ENCODE results near the gene TM7SF2. TPM values are rescaled to one million over a fixed set of nuclear protein-coding genes. Genes with fewer than 3 reads are reported as not detected.
"Not testable (repeated sequence)": the region's sequence is repeated elsewhere in the genome, so short reads cannot be mapped to it uniquely, and the experiment has no call there.

Gene TM7SF2
- total RNA-seq, 1 donor from 2014 or later = 56.7 TPM

DNA sequence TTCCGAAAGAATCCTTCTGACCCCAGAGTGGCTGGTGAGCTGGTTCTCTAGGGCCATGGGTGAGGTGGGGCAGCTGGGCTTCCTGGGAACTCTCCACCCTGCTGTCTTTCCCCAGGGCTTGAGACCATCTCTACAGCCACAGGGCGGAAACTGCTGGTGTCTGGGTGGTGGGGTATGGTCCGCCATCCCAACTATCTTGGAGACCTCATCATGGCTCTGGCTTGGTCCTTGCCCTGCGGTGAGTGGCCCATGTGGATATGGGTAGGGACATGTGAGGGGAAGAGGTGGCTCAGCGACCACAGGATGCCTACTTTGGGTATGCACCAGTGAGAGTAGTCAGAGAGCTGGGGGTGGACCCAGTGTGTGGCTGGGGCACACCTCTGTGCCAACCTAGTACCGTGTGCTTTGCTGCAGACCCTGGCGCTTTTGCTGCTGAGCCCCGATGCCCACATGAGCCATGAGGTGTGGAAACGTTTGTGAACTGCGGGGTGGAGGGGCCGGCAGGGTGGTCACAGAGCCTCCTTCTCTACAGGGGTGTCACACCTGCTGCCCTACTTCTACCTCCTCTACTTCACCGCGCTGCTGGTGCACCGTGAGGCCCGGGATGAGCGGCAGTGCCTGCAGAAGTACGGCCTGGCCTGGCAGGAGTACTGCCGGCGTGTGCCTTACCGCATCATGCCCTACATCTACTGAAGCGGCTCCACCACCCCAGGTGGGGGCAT lies 3.9 kb downstream of the TM7SF2 start:
- TF ChIP-seq, protein P1, sequence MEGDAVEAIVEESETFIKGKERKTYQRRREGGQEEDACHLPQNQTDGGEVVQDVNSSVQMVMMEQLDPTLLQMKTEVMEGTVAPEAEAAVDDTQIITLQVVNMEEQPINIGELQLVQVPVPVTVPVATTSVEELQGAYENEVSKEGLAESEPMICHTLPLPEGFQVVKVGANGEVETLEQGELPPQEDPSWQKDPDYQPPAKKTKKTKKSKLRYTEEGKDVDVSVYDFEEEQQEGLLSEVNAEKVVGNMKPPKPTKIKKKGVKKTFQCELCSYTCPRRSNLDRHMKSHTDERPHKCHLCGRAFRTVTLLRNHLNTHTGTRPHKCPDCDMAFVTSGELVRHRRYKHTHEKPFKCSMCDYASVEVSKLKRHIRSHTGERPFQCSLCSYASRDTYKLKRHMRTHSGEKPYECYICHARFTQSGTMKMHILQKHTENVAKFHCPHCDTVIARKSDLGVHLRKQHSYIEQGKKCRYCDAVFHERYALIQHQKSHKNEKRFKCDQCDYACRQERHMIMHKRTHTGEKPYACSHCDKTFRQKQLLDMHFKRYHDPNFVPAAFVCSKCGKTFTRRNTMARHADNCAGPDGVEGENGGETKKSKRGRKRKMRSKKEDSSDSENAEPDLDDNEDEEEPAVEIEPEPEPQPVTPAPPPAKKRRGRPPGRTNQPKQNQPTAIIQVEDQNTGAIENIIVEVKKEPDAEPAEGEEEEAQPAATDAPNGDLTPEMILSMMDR (IDR thresholded peaks at IDR 0.05; ENCODE audit: borderline replicate concordance) = no peak
- H3K4me3 ChIP-seq = peak overlapping the region; percentile 96
- H3K27ac ChIP-seq (replicated peaks) = no peak overlapping the region
- DNase-seq = no peak
- no peaks in the 10 kb centered on the region for H3K9me3 ChIP-seq (replicated peaks)
- peaks cover 40% of the 10 kb centered on the region for H3K36me3 ChIP-seq
- H3K4me1 ChIP-seq = peaks cover 79% of the 10 kb centered on the region
- intact Hi-C loops (cut with micrococcal nuclease) = no loop called here
- no peaks in the 10 kb centered on the region for H3K27me3 ChIP-seq (ENCODE audit: low read depth)

DNA sequence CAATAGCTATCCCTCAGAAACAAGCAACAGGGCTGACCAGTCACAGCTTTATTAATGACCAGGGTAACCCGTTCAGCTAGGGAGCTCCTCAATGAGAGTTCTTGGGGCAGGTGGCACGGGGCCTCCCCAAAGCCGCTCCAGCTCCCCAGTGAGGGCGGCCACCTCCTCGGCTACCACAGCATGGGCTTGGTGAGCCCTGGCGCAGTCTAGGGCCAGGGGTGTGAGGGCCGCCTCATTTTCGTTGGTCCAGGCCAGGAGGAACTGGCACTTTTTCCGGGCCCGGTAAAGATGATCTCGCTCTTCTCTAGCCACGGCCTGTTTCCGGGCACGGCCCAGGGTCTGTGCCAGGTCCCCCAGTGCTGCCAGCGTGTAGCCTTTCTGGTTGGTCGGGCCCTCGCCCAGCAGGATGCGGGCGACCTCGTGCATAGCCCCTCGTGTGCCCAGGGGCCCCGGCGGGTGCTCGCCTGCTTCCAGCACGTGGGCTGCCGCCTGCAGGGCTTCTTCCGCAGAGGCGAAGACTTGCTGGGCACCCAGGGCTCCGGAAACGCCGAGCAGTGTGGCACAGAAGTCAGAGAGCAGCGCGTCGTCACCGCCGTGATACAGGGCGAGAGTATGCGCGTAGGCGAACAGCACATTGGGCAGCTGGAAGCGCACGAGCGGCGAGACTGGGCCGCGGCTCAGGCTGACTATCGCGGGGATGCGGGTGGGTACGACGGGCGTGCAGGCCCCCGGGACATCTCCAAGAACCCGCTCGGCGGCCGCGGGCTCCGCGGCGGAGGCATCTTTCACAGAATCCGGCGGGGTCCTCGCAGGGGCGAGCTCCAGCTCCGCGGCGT lies 4.9 kb downstream of the TM7SF2 start:
- TF ChIP-seq, protein P1 (IDR thresholded peaks at IDR 0.05; ENCODE audit: borderline replicate concordance) = no peak

DNA sequence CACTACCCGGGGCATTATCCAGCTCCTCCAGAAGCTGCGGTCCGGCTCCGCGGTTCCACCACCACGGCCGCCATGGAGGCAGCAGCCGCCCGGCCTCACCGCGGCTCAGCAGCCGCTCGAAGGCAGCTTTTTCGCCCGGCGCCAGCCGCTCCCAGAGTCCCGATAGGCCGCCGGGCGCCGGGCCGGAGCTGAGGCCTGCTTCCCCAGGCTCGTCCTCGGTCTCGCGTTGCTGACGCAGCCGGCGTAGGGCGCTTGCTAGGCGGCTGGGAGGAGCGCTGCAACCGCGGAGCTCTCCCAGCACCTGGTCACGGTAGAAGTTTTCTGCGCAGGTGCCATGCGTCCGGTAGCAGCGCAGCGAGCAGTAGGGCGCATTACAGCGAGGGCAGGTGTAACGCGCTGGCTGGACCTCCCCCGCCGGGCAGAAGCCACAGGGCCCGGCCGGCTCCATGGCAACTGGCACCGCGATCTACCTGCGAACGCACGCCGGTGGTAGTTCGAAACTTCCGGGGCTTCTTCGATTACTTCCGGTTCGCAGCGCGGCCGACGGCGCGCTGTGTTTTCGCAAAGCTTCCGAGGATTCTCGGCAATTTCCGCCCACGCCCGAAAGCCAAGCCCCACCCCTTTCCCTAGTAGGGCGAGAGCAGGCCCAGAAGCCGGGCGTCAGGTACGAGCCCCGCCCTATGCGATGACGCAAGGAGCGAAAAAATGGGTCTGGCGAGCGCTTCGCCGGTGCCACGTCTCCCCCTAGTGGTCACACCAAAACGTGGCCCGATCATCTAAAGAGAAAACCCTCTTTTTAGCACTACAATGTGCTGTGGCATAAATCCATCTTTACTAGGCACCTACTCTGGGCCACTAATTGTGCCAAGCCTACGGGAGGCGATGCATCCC lies 5.8 kb downstream of the TM7SF2 start, which contains the start of gene ZNHIT2:
TSS of gene ZNHIT2 (minus strand) at position 496 of the 891 bp plus-strand sequence. CDS start at position 448, 48 bp downstream.
- H3K36me3 ChIP-seq = peaks cover 47% of the 10 kb centered on the region
- H3K27ac ChIP-seq (replicated peaks) = peak within 1 kb of the TSS; percentile 89
- peak within 1 kb of the TSS; percentile 96 for H3K4me3 ChIP-seq
- no peaks in the 10 kb centered on the region for H3K27me3 ChIP-seq (ENCODE audit: low read depth)
- peak; percentile 100 for DNase-seq
- intact Hi-C loops (cut with micrococcal nuclease) = no loop called here
- TF ChIP-seq, protein P1 (IDR thresholded peaks at IDR 0.05; ENCODE audit: borderline replicate concordance) = peak; percentile 94
- peaks cover 77% of the 10 kb centered on the region for H3K4me1 ChIP-seq
- H3K9me3 ChIP-seq (replicated peaks) = no peaks in the 10 kb centered on the region

More for the DNA sequence above, 4.9 kb downstream of the TM7SF2 start:
- H3K27me3 ChIP-seq (ENCODE audit: low read depth) = no peaks in the 10 kb centered on the region
- H3K4me1 ChIP-seq = peaks cover 79% of the 10 kb centered on the region
- H3K4me3 ChIP-seq = peak overlapping the region; percentile 96
- intact Hi-C loops (cut with micrococcal nuclease) = no loop called here
- H3K9me3 ChIP-seq (replicated peaks) = no peaks in the 10 kb centered on the region
- H3K27ac ChIP-seq (replicated peaks) = peak overlapping the region; percentile 89
- DNase-seq = no peak
- H3K36me3 ChIP-seq = peaks cover 47% of the 10 kb centered on the region

DNA sequence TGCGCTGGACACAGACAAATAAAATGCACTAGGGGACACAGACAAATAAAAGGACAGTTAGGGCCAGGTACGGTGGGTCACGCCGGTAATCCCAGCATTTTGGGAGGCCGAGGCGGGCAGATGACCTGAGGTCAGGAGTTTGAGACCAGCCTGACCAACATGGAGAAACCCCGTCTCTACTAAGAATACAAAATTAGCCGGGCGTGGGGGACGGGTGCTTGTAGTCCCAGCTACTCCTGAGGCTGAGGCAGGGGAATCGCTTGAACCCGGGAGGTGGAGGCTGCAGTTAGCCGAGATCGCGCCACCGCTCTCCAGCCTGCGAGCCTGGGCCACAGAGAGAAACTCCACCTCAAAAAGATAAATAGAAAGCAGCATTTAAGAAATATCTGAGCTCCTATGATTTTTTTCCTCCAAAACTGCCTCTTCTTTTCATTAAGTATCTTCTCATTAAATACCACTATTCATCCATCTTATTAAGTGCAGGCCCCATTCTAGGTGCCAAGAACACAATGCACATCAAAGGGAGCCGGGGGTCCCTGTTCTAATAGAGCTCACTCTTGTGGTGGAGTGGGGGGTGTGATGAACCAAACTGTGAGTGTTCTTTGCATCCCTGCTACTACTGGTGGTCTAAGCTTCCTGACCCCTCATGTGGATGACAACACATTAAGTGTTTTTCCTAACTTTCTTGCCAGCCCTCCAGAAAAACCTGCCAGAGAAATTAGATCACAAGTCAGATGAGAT lies 6.6 kb downstream of the TM7SF2 start:
- peaks cover 77% of the 10 kb centered on the region for H3K4me1 ChIP-seq
- intact Hi-C loops (cut with micrococcal nuclease) = no loop called here
- peak overlapping the region; percentile 89 for H3K27ac ChIP-seq (replicated peaks)
- H3K27me3 ChIP-seq (ENCODE audit: low read depth) = no peaks in the 10 kb centered on the region
- TF ChIP-seq, protein P1 (IDR thresholded peaks at IDR 0.05; ENCODE audit: borderline replicate concordance) = peak; percentile 44
- H3K4me3 ChIP-seq = peak overlapping the region; percentile 96
- H3K9me3 ChIP-seq (replicated peaks) = no peaks in the 10 kb centered on the region
- H3K36me3 ChIP-seq = peaks cover 47% of the 10 kb centered on the region
- DNase-seq = no peak

DNA sequence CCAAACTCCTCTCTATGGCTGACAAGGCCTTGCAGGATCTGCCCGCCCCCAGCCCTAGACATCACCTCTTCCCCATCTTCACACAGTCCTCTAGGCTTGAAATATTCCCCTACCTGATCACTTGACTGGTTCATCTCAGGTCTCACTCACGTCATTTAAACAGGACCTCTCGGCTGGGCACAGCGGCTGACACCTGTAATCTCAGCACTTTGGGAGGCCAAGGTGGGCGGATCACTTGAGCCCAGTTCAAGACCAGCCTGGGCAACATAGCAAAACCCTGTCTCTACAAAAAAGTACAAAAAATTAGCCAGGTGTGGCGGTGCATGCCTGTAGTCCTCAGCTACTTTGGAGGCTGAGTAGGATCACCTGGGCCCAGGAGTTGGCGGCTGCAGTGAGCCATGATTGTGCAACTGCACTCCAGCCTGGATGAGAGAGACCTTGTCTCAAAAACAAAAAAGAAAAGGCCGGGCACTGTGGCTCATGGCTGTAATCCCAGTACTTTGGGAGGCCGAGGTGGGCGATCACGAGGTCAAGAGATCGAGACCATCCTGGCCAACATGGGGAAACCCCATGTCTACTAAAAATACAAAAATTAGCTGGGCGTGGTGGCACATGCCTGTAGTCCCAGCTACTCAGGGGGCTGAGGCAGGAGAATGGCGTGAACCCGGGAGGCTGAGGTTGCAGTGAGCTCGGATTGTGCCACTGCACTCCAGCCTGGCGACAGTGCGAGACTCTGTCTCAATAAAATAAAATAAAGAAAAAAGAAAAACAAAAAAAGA lies 7.4 kb downstream of the TM7SF2 start:
- peaks cover 73% of the 10 kb centered on the region for H3K4me1 ChIP-seq
- peaks cover 49% of the 10 kb centered on the region for H3K36me3 ChIP-seq
- H3K9me3 ChIP-seq (replicated peaks); H3K27me3 ChIP-seq (ENCODE audit: low read depth); DNase-seq; H3K4me3 ChIP-seq; intact Hi-C loops (cut with micrococcal nuclease): not testable (repeated sequence)
- H3K27ac ChIP-seq (replicated peaks) = peak overlapping the region; percentile 9
